Epidermal melanocyte (primary cell): ENCODE measurements around the gene TCP11.
"Not testable (repeated sequence)": the region's sequence is repeated elsewhere in the genome, so short reads cannot be mapped to it uniquely, and the experiment has no call there.

Source experiments
- DNase-seq: peaks from one replicate; pipeline ENCODE4 v3.0.0; 2011; ENCODE audit warnings: low spot score; ENCODE audit not compliant: insufficient read length

Gene TCP11

GRCh38 chr6:35147026-35147425 lies 5.9 kb upstream of the TCP11 start:
- no peak for DNase-seq

GRCh38 chr6:35146453-35146852 lies 5.3 kb upstream of the TCP11 start:
- DNase-seq, result peak; percentile 76

- DNase-seq, result no peak
Observed at GRCh38 chr6:35145757-35146156, 4.6 kb upstream of the TCP11 start.

- DNase-seq, result no peak
Observed at GRCh38 chr6:35142588-35143569, 1.7 kb upstream of the TCP11 start.

GRCh38 chr6:35140639-35141006 lies 516 bp downstream of the TCP11 start:
- DNase-seq, result no peak

GRCh38 chr6:35139924-35140638 lies 1.1 kb downstream of the TCP11 start:
- peak; percentile 42 for DNase-seq

GRCh38 chr6:35139470-35139869 lies 1.7 kb downstream of the TCP11 start:
- DNase-seq, result no peak

- not testable (repeated sequence) for DNase-seq
Observed at GRCh38 chr6:35138191-35138590, 2.9 kb downstream of the TCP11 start.

- DNase-seq, result no peak
Observed at GRCh38 chr6:35136185-35136584, 5.0 kb downstream of the TCP11 start.

- peak; percentile 29 for DNase-seq
Observed at GRCh38 chr6:35128496-35128895, 12.6 kb downstream of the TCP11 start.

GRCh38 chr6:35128042-35128441 lies 13.1 kb downstream of the TCP11 start:
- no peak for DNase-seq

GRCh38 chr6:35124356-35124755 lies 16.8 kb downstream of the TCP11 start:
- DNase-seq, result no peak

GRCh38 chr6:35120746-35121145 lies 20.4 kb downstream of the TCP11 start:
- DNase-seq, result no peak

- no peak for DNase-seq
Observed at GRCh38 chr6:35108309-35108885, 32.7 kb downstream of the TCP11 start.

- DNase-seq, result not testable (repeated sequence)
Observed at GRCh38 chr6:35107761-35108160, 33.4 kb downstream of the TCP11 start.

- not testable (repeated sequence) for DNase-seq
Observed at GRCh38 chr6:35107208-35107607, 33.9 kb downstream of the TCP11 start.

GRCh38 chr6:35106061-35106460 lies 35.1 kb downstream of the TCP11 start:
- not testable (repeated sequence) for DNase-seq

- no peak for DNase-seq
Observed at GRCh38 chr6:35105078-35105477, 36.1 kb downstream of the TCP11 start.

GRCh38 chr6:35099116-35099515 lies 42.0 kb downstream of the TCP11 start:
- no peak for DNase-seq

GRCh38 chr6:35096129-35096862 lies 44.8 kb downstream of the TCP11 start:
- peak; percentile 63 for DNase-seq

- no peak for DNase-seq
Observed at GRCh38 chr6:35094183-35094582, 47.0 kb downstream of the TCP11 start.
